ENCODE data around the gene CDH13. TPM values are rescaled to one million over a fixed set of nuclear protein-coding genes. Genes with fewer than 3 reads are reported as not detected.

The CDH13 gene
- total and polyA plus RNA-seq, 2 experiments from 2014 or later, result 1.6 to 4.4 TPM

- H3K4me3 Mint-ChIP-seq, result no peak overlapping the region
- DNase-seq (ENCODE audit: low spot score) (no peak), ATAC-seq (no peak)
- peaks cover 2% of the 10 kb centered on the region for H3K27me3 Mint-ChIP-seq (ENCODE audit: insufficient read depth, low read depth, poor library complexity)
- TF ChIP-seq CREB1 (CRISPR knock-in tag; IDR thresholded peaks at IDR 0.05; ENCODE audit: low read depth) (no peak), ETS1 (IDR thresholded peaks at IDR 0.05) (no peak), CTCF (conservative IDR thresholded peaks at IDR 0.05; ENCODE audit: low read depth in 2 of 2) (no peak), EZH2phosphoT487 (IDR thresholded peaks at IDR 0.05; ENCODE audit: unreplicated experiment) (no peak), ZNF462 (CRISPR knock-in tag; IDR thresholded peaks at IDR 0.05) (no peak), ZNF114 (CRISPR knock-in tag; IDR thresholded peaks at IDR 0.05) (no peak), JUNB (IDR thresholded peaks at IDR 0.05; ENCODE audit: unreplicated experiment) (no peak), NANOG (IDR thresholded peaks at IDR 0.05; ENCODE audit: borderline replicate concordance) (no peak), REST (IDR thresholded peaks at IDR 0.05; ENCODE audit: unreplicated experiment) (no peak)
- H3K9me2 ChIP-seq (ENCODE audit: insufficient read depth), result peaks cover 9% of the 10 kb centered on the region; the same call in 1 of the 2 replicates
- H3K4me1 ChIP-seq (ENCODE audit: insufficient read depth), result peaks cover 2% of the 10 kb centered on the region; the same call in 1 of the 2 replicates
- no peaks in the 10 kb centered on the region for H3K79me2 ChIP-seq (replicated peaks; ENCODE audit: insufficient read depth)
- H3K4me2 ChIP-seq, result no peak overlapping the region
- no peaks in the 10 kb centered on the region for H3F3A ChIP-seq (replicated peaks; ENCODE audit: low read depth)
- H2AFZ ChIP-seq, result no peak overlapping the region
- peaks cover 1% of the 10 kb centered on the region for H3K4me1 Mint-ChIP-seq
- H3K36me3 ChIP-seq (ENCODE audit: insufficient read depth), result no peaks in the 10 kb centered on the region
- no peak overlapping the region for H3K4me3 ChIP-seq
- H3K36me3 Mint-ChIP-seq (ENCODE audit: low read depth), result no peaks in the 10 kb centered on the region
- H3K27ac Mint-ChIP-seq, result no peak overlapping the region
- H3K9me3 Mint-ChIP-seq, result peaks cover 3% of the 10 kb centered on the region; the same call in 2 of the 3 replicates
- no peaks in the 10 kb centered on the region for H3K27me3 ChIP-seq (ENCODE audit: insufficient read depth)
- H4K20me1 ChIP-seq (replicated peaks; ENCODE audit: insufficient read depth), result no peaks in the 10 kb centered on the region
- H3K27ac ChIP-seq (ENCODE audit: low read depth), result no peak overlapping the region
Measured at GRCh38 chr16:82911925-82912324, 285.2 kb downstream of the CDH13 start.

Measured in GM23338 (cell line).